Loucy (cell line): ENCODE measurements around the gene NR1D2.

Experiments
- EZH2phosphoT487 ChIP-seq: fragments of 200-600 bp; IDR thresholded peaks from 2 replicates; pipeline ENCODE4 v1.6.1; 2018; ENCODE audit warnings: antibody characterized with exemption, mild to moderate bottlenecking, moderate library complexity, borderline replicate concordance
- TF ChIP-seq, protein P1 (sequence below): fragments of 200-600 bp; sonication (generic); conservative IDR thresholded peaks from 2 replicates; pipeline ENCODE4 v1.5.1; 2014; ENCODE audit warnings: mild to moderate bottlenecking, antibody characterized with exemption, low read length

DNA sequence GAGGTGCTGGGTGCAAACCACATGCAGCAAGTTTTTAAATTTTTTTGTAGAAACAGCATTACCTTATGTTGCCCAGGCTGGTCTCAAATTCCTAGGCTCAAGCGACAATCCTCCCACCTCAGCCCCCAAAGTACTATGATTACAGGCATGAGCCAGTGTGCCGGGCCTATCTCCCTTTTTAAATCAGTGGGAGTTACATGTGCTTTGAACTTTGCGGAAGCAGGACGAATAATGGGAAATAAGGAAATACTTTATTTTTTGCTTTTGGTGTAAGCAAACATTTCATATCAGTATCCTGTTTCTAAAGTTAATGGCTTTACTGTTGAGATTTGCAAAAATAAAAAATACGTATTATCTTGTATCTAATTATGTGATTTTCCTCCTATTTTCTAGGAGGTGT is 9.1 kb downstream of the NR1D2 start:
- TF ChIP-seq EZH2phosphoT487 = no peak
- TF ChIP-seq, protein P1, sequence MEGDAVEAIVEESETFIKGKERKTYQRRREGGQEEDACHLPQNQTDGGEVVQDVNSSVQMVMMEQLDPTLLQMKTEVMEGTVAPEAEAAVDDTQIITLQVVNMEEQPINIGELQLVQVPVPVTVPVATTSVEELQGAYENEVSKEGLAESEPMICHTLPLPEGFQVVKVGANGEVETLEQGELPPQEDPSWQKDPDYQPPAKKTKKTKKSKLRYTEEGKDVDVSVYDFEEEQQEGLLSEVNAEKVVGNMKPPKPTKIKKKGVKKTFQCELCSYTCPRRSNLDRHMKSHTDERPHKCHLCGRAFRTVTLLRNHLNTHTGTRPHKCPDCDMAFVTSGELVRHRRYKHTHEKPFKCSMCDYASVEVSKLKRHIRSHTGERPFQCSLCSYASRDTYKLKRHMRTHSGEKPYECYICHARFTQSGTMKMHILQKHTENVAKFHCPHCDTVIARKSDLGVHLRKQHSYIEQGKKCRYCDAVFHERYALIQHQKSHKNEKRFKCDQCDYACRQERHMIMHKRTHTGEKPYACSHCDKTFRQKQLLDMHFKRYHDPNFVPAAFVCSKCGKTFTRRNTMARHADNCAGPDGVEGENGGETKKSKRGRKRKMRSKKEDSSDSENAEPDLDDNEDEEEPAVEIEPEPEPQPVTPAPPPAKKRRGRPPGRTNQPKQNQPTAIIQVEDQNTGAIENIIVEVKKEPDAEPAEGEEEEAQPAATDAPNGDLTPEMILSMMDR = no peak
